ENCODE results near the gene ISY1. TPM values are rescaled to one million over a fixed set of nuclear protein-coding genes. Genes with fewer than 3 reads are reported as not detected.
"Not testable (repeated sequence)": the region's sequence is repeated elsewhere in the genome, so short reads cannot be mapped to it uniquely, and the experiment has no call there.

Gene ISY1
- total RNA-seq, 2 donors from 2014 or later: 59.3 to 70.9 TPM

- peak overlapping the region; percentile 97 for H3K27ac Mint-ChIP-seq
- no peaks in the 10 kb centered on the region for H3K9me3 Mint-ChIP-seq
- peaks cover 15% of the 10 kb centered on the region for H3K4me1 Mint-ChIP-seq
- H3K36me3 Mint-ChIP-seq (ENCODE audit: low read depth): peaks cover 69% of the 10 kb centered on the region
- H3K27me3 Mint-ChIP-seq: no peaks in the 10 kb centered on the region
- no peak for ATAC-seq (replicated peaks)
- H3K4me3 Mint-ChIP-seq: peak overlapping the region; percentile 98
Measured at GRCh38 chr3:129182390-129183185, 21.7 kb upstream of the ISY1 start.

GRCh38 chr3:129181819-129182218 is 21.0 kb upstream of the ISY1 start:
- Mint-ChIP-seq H3K4me1 (peaks cover 20% of the 10 kb centered on the region), H3K9me3 (no peaks in the 10 kb centered on the region), H3K27ac (peak overlapping the region; percentile 97), H3K27me3 (no peaks in the 10 kb centered on the region), H3K4me3 (peak overlapping the region; percentile 98), H3K36me3 (ENCODE audit: low read depth) (peaks cover 77% of the 10 kb centered on the region)
- no peak for ATAC-seq (replicated peaks)

- no peaks in the 10 kb centered on the region for H3K9me3 Mint-ChIP-seq
- ATAC-seq (replicated peaks): no peak
- H3K36me3 Mint-ChIP-seq (ENCODE audit: low read depth): peaks cover 90% of the 10 kb centered on the region
- H3K27ac Mint-ChIP-seq: peak overlapping the region; percentile 97
- H3K4me1 Mint-ChIP-seq: peaks cover 28% of the 10 kb centered on the region
- H3K27me3 Mint-ChIP-seq: no peaks in the 10 kb centered on the region
- H3K4me3 Mint-ChIP-seq: peak overlapping the region; percentile 98
Measured at GRCh38 chr3:129180461-129180860, 19.6 kb upstream of the ISY1 start.

- no peak for ATAC-seq (replicated peaks)
- Mint-ChIP-seq H3K27ac (peak overlapping the region; percentile 2), H3K36me3 (ENCODE audit: low read depth) (peaks cover 100% of the 10 kb centered on the region), H3K27me3 (no peaks in the 10 kb centered on the region), H3K9me3 (no peaks in the 10 kb centered on the region), H3K4me3 (peak overlapping the region; percentile 98), H3K4me1 (peaks cover 28% of the 10 kb centered on the region)
Measured at GRCh38 chr3:129176051-129176450, 15.2 kb upstream of the ISY1 start.

- Mint-ChIP-seq H3K36me3 (ENCODE audit: low read depth) (peaks cover 99% of the 10 kb centered on the region), H3K9me3 (no peaks in the 10 kb centered on the region), H3K4me1 (peaks cover 16% of the 10 kb centered on the region), H3K27ac (peak overlapping the region; percentile 47), H3K4me3 (peak overlapping the region; percentile 98), H3K27me3 (no peaks in the 10 kb centered on the region)
- no peak for ATAC-seq (replicated peaks)
Measured at GRCh38 chr3:129173725-129174124, 12.9 kb upstream of the ISY1 start.

- Mint-ChIP-seq H3K4me1 (peaks cover 16% of the 10 kb centered on the region), H3K4me3 (no peak overlapping the region), H3K27ac (peak overlapping the region; percentile 47), H3K9me3 (no peaks in the 10 kb centered on the region), H3K36me3 (ENCODE audit: low read depth) (peaks cover 98% of the 10 kb centered on the region), H3K27me3 (no peaks in the 10 kb centered on the region)
- ATAC-seq (replicated peaks): no peak
Measured at GRCh38 chr3:129173206-129173605, 12.3 kb upstream of the ISY1 start.

GRCh38 chr3:129166579-129167332 is 5.9 kb upstream of the ISY1 start:
- Mint-ChIP-seq H3K9me3 (no peaks in the 10 kb centered on the region), H3K4me3 (no peak overlapping the region), H3K27ac (no peak overlapping the region)

GRCh38 chr3:129165594-129165993 is 4.7 kb upstream of the ISY1 start:
- H3K4me1 Mint-ChIP-seq; ATAC-seq (replicated peaks); H3K27me3 Mint-ChIP-seq; H3K9me3 Mint-ChIP-seq; H3K4me3 Mint-ChIP-seq; H3K27ac Mint-ChIP-seq: not testable (repeated sequence)
- H3K36me3 Mint-ChIP-seq (ENCODE audit: low read depth): peaks cover 63% of the 10 kb centered on the region

More at GRCh38 chr3:129166579-129167332, 5.9 kb upstream of the ISY1 start:
- H3K36me3 Mint-ChIP-seq (ENCODE audit: low read depth): peaks cover 67% of the 10 kb centered on the region
- H3K27me3 Mint-ChIP-seq: no peaks in the 10 kb centered on the region
- no peak for ATAC-seq (replicated peaks)
- peaks cover 6% of the 10 kb centered on the region for H3K4me1 Mint-ChIP-seq

- Mint-ChIP-seq H3K9me3 (no peaks in the 10 kb centered on the region), H3K27ac (no peak overlapping the region), H3K36me3 (ENCODE audit: low read depth) (peaks cover 63% of the 10 kb centered on the region), H3K4me3 (no peak overlapping the region), H3K4me1 (peaks cover 14% of the 10 kb centered on the region), H3K27me3 (no peaks in the 10 kb centered on the region)
- no peak for ATAC-seq (replicated peaks)
Measured at GRCh38 chr3:129164500-129164899, 3.6 kb upstream of the ISY1 start.

- Mint-ChIP-seq H3K4me3 (peak overlapping the region; percentile 95), H3K27ac (peak overlapping the region; percentile 99), H3K9me3 (no peaks in the 10 kb centered on the region), H3K36me3 (ENCODE audit: low read depth) (peaks cover 65% of the 10 kb centered on the region), H3K27me3 (no peaks in the 10 kb centered on the region), H3K4me1 (peaks cover 19% of the 10 kb centered on the region)
- ATAC-seq (replicated peaks): no peak
Measured at GRCh38 chr3:129162729-129163579, 2.1 kb upstream of the ISY1 start.

GRCh38 chr3:129161860-129162271 is 1.0 kb upstream of the ISY1 start:
- no peaks in the 10 kb centered on the region for H3K27me3 Mint-ChIP-seq
- peak overlapping the region; percentile 95 for H3K4me3 Mint-ChIP-seq
- no peak for ATAC-seq (replicated peaks)
- H3K9me3 Mint-ChIP-seq: no peaks in the 10 kb centered on the region
- peak overlapping the region; percentile 99 for H3K27ac Mint-ChIP-seq
- peaks cover 65% of the 10 kb centered on the region for H3K36me3 Mint-ChIP-seq (ENCODE audit: low read depth)
- H3K4me1 Mint-ChIP-seq: peaks cover 19% of the 10 kb centered on the region

- Mint-ChIP-seq H3K27me3 (no peaks in the 10 kb centered on the region), H3K9me3 (no peaks in the 10 kb centered on the region), H3K4me3 (no peak overlapping the region), H3K27ac (no peak overlapping the region), H3K4me1 (no peaks in the 10 kb centered on the region), H3K36me3 (ENCODE audit: low read depth) (peaks cover 82% of the 10 kb centered on the region)
- ATAC-seq (replicated peaks): no peak
Measured at GRCh38 chr3:129144786-129145185, 16.1 kb downstream of the ISY1 start.

- not testable (repeated sequence) for H3K27ac Mint-ChIP-seq; ATAC-seq (replicated peaks); H3K4me3 Mint-ChIP-seq; H3K9me3 Mint-ChIP-seq; H3K4me1 Mint-ChIP-seq; H3K27me3 Mint-ChIP-seq
- peaks cover 86% of the 10 kb centered on the region for H3K36me3 Mint-ChIP-seq (ENCODE audit: low read depth)
Measured at GRCh38 chr3:129141011-129141410, 19.9 kb downstream of the ISY1 start.

GRCh38 chr3:129139911-129140310 is 21.0 kb downstream of the ISY1 start:
- Mint-ChIP-seq H3K4me3 (no peak overlapping the region), H3K27me3 (no peaks in the 10 kb centered on the region), H3K9me3 (no peaks in the 10 kb centered on the region), H3K27ac (no peak overlapping the region), H3K36me3 (ENCODE audit: low read depth) (peaks cover 86% of the 10 kb centered on the region), H3K4me1 (no peaks in the 10 kb centered on the region)
- no peak for ATAC-seq (replicated peaks)
